ENCODE data around the gene FBXL16.

Gene FBXL16

DNA sequence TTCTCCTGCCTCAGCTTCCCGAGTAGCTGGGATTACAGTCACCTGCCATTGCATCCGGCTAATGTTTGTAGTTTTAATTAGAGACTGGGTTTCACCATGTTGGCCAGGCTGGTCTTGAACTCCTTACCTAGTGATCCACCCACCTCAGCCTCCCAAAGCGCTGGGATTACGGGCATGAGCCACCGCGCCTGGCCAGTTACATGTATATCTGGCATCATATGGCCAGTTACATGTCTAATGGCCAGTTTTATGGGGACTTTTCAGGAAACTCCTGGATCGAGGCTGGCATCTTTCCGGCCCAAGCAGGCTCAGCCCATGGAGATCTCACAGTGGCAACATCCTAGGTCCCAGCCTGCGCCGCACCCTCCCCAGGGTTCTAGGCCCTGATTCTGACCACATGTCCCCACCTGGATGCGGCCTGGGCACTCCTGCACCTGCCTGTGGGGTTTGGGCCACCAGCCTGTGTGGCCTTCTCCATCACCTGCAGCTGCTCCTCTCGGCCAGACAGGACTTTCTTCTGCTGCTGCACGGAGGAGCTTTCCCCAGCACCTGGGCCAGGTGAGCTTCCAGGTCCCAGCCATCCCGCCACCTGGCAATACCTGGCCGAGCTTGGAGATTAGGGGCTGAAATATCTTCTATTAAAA is 36.5 kb upstream of the FBXL16 start:
- no peak overlapping the region for H2BK12ac ChIP-seq (ENCODE audit: low read length)
- H3K4ac ChIP-seq (ENCODE audit: low read length) = no peak overlapping the region
- no CpG with 5 or more reads among the region's 15 CpGs for WGBS, 2 donors (ENCODE audit: extremely low coverage in 2 of 2, insufficient read length in 2 of 2, insufficient replicate concordance in 1 of 2)
- H3K9ac ChIP-seq (ENCODE audit: low read depth, low read length, poor library complexity) = peak overlapping the region; percentile 21
- H3K4me1 ChIP-seq (ENCODE audit: control insufficient read depth in 2 of 2, insufficient read depth in 1 of 2, low read depth in 1 of 2, low read length in 2 of 2) = peaks cover 4 to 5% of the 10 kb centered on the region in 2 donors
- no peak overlapping the region for H3K18ac ChIP-seq (ENCODE audit: low read length)
- H4K8ac ChIP-seq (ENCODE audit: low read depth, low read length) = no peak overlapping the region
- peaks cover 7 to 10% of the 10 kb centered on the region in 2 donors for H3K36me3 ChIP-seq (replicated peaks in 1 of 2; ENCODE audit: control insufficient read depth in 2 of 2, insufficient read depth in 2 of 2, low read length in 2 of 2)
- H3K27me3 ChIP-seq (ENCODE audit: control insufficient read depth in 3 of 3, insufficient read depth in 3 of 3, low read depth in 1 of 3, low read length in 3 of 3) = no peaks in the 10 kb centered on the region
- peaks cover 7% of the 10 kb centered on the region for H3K79me1 ChIP-seq (ENCODE audit: low read depth, low read length)
- DNase-seq (ENCODE audit: low spot score) = no peak
- no peak overlapping the region for H3K4me3 ChIP-seq (ENCODE audit: low read length in 2 of 2)
- H2AK5ac ChIP-seq (ENCODE audit: low read depth, low read length) = peak overlapping the region; percentile 98
- H2BK15ac ChIP-seq (ENCODE audit: low read length) = peak overlapping the region; percentile 75
- no peak overlapping the region for H3K23ac ChIP-seq (ENCODE audit: low read depth, low read length, poor library complexity)
- no peak overlapping the region for H2AFZ ChIP-seq (ENCODE audit: low read length)
- H3K27ac ChIP-seq (replicated peaks; ENCODE audit: low read length) = no peak overlapping the region
- H4K91ac ChIP-seq (ENCODE audit: low read depth, low read length, poor library complexity) = no peak overlapping the region
- H2BK5ac ChIP-seq (ENCODE audit: low read length) = no peak overlapping the region
- peak overlapping the region; percentile 82 for H3K14ac ChIP-seq (ENCODE audit: low read length)
- H3K9me3 ChIP-seq (replicated peaks in 1 of 2; ENCODE audit: control insufficient read depth in 2 of 2, insufficient read depth in 1 of 2, low read depth in 1 of 2, low read length in 2 of 2) = no peaks in the 10 kb centered on the region
- H3K4me2 ChIP-seq (ENCODE audit: insufficient read depth, low read length, poor library complexity, severe bottlenecking) = no peak overlapping the region
- H2BK120ac ChIP-seq (ENCODE audit: low read depth, low read length) = no peak overlapping the region

DNA sequence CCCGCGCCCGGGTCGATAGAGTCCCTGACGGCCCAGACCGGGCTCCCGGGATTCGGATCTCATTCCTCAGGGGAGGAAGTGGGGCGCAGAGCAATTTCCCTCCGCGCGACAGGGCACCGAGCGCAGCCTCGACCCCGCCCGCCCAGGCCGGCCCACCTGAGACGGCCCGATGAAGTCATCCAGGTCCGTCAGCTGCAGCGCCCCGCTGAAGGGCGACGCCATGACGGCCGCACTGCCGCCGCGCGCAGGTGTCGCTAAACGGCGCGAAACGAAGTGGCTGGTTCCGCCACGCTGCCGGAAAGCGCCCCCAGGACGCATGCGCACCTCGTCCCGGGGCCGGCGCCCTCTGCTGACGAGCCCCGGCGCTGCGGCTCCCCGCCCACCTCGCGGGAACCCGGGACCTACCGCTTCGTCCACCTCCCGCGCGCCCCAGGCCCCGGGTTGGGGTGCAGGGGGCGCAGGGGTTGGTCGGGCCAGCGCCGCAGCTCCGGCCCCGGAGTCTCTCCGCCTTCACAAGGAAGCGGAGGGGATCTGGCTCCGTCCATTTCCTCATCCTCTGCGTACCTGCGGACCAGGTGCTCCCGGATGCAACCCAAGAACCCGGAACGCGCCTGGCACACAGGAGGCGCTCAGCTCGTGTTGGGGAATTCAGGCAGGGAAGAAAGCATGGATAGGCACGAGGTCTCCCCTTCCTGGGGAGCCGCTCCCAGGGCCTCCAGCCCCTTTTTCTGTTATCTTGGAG is 35.3 kb upstream of the FBXL16 start, which contains the start of gene CIAO3:
Gene CIAO3, minus strand, starts transcription at position 234 of the 742 bp plus-strand sequence. Its CDS starts 12 bp downstream, at position 222.
- H3K4ac ChIP-seq (ENCODE audit: low read length) = peak within 1 kb of the TSS; percentile 76
- no CpG with 5 or more reads among the region's 79 CpGs for WGBS, 2 donors (ENCODE audit: extremely low coverage in 2 of 2, insufficient read length in 2 of 2, insufficient replicate concordance in 1 of 2)
- peak within 1 kb of the TSS; percentile 66 for H2BK5ac ChIP-seq (ENCODE audit: low read length)
- H3K9me3 ChIP-seq (replicated peaks in 1 of 2; ENCODE audit: control insufficient read depth in 2 of 2, insufficient read depth in 1 of 2, low read depth in 1 of 2, low read length in 2 of 2) = no peaks in the 10 kb centered on the region
- H2AK5ac ChIP-seq (ENCODE audit: low read depth, low read length) = peak within 1 kb of the TSS; percentile 90
- H3K27ac ChIP-seq (replicated peaks; ENCODE audit: low read length) = no peak within 1 kb of the TSS
- peak within 1 kb of the TSS; percentile 56 for H3K14ac ChIP-seq (ENCODE audit: low read length)
- peaks cover 11 to 21% of the 10 kb centered on the region in 2 donors for H3K36me3 ChIP-seq (replicated peaks in 1 of 2; ENCODE audit: control insufficient read depth in 2 of 2, insufficient read depth in 2 of 2, low read length in 2 of 2)
- peaks cover 7% of the 10 kb centered on the region for H3K79me1 ChIP-seq (ENCODE audit: low read depth, low read length)
- H2BK120ac ChIP-seq (ENCODE audit: low read depth, low read length) = no peak within 1 kb of the TSS
- H3K4me2 ChIP-seq (ENCODE audit: insufficient read depth, low read length, poor library complexity, severe bottlenecking) = peak within 1 kb of the TSS; percentile 96
- peak within 1 kb of the TSS; percentile 88 for H3K9ac ChIP-seq (ENCODE audit: low read depth, low read length, poor library complexity)
- no peaks in the 10 kb centered on the region for H3K27me3 ChIP-seq (ENCODE audit: control insufficient read depth in 3 of 3, insufficient read depth in 3 of 3, low read depth in 1 of 3, low read length in 3 of 3)
- peak within 1 kb of the TSS; percentile 90 for H3K18ac ChIP-seq (ENCODE audit: low read length)
- H2BK12ac ChIP-seq (ENCODE audit: low read length) = no peak within 1 kb of the TSS
- peak within 1 kb of the TSS; percentile 84 to 94 for H3K4me3 ChIP-seq (ENCODE audit: low read length in 2 of 2)
- peak within 1 kb of the TSS; percentile 100 for H2AFZ ChIP-seq (ENCODE audit: low read length)
- H3K4me1 ChIP-seq (ENCODE audit: control insufficient read depth in 2 of 2, insufficient read depth in 1 of 2, low read depth in 1 of 2, low read length in 2 of 2) = peaks cover 4 to 5% of the 10 kb centered on the region in 2 donors
- H3K23ac ChIP-seq (ENCODE audit: low read depth, low read length, poor library complexity) = peak within 1 kb of the TSS; percentile 73
- H4K8ac ChIP-seq (ENCODE audit: low read depth, low read length) = no peak within 1 kb of the TSS
- peak within 1 kb of the TSS; percentile 38 for H4K91ac ChIP-seq (ENCODE audit: low read depth, low read length, poor library complexity)
- H2BK15ac ChIP-seq (ENCODE audit: low read length) = no peak within 1 kb of the TSS
- peak; percentile 91 for DNase-seq (ENCODE audit: low spot score)

DNA sequence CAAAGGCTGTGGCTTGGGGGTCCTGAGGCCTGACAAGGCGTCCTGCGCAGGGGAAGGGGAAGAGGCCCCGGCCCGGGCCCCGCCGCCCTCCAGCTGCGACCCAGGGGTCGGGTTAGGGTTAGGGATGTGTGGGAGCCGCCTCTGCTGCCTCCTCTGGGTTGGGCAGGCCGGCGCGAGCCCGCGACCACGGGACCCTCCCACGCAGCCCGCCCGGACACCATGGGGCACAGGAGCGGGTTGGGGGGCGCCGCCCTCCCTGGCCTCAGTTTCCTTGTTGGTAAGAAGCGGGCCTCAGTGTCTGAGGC is 34.8 kb upstream of the FBXL16 start:
- no peak for DNase-seq (ENCODE audit: low spot score)
- Histone ChIP-seq H3K18ac (ENCODE audit: low read length) (peak overlapping the region; percentile 90), H3K27ac (replicated peaks; ENCODE audit: low read length) (no peak overlapping the region), H2AFZ (ENCODE audit: low read length) (peak overlapping the region; percentile 100), H4K8ac (ENCODE audit: low read depth, low read length) (no peak overlapping the region), H3K4me1 (ENCODE audit: control insufficient read depth in 2 of 2, insufficient read depth in 1 of 2, low read depth in 1 of 2, low read length in 2 of 2) (peaks cover 4 to 5% of the 10 kb centered on the region in 2 donors), H3K79me1 (ENCODE audit: low read depth, low read length) (peaks cover 7% of the 10 kb centered on the region), H3K27me3 (ENCODE audit: control insufficient read depth in 3 of 3, insufficient read depth in 3 of 3, low read depth in 1 of 3, low read length in 3 of 3) (no peaks in the 10 kb centered on the region), H3K4ac (ENCODE audit: low read length) (peak overlapping the region; percentile 76), H2BK15ac (ENCODE audit: low read length) (no peak overlapping the region), H4K91ac (ENCODE audit: low read depth, low read length, poor library complexity) (no peak overlapping the region), H3K4me3 (ENCODE audit: low read length in 2 of 2) (peak overlapping the region; percentile 84 to 94), H3K23ac (ENCODE audit: low read depth, low read length, poor library complexity) (peak overlapping the region; percentile 73), H2BK120ac (ENCODE audit: low read depth, low read length) (no peak overlapping the region), H2AK5ac (ENCODE audit: low read depth, low read length) (peak overlapping the region; percentile 90), H2BK12ac (ENCODE audit: low read length) (no peak overlapping the region), H3K9me3 (replicated peaks in 1 of 2; ENCODE audit: control insufficient read depth in 2 of 2, insufficient read depth in 1 of 2, low read depth in 1 of 2, low read length in 2 of 2) (no peaks in the 10 kb centered on the region), H2BK5ac (ENCODE audit: low read length) (peak overlapping the region; percentile 66), H3K14ac (ENCODE audit: low read length) (peak overlapping the region; percentile 56), H3K9ac (ENCODE audit: low read depth, low read length, poor library complexity) (peak overlapping the region; percentile 88), H3K36me3 (replicated peaks in 1 of 2; ENCODE audit: control insufficient read depth in 2 of 2, insufficient read depth in 2 of 2, low read length in 2 of 2) (peaks cover 15 to 26% of the 10 kb centered on the region in 2 donors), H3K4me2 (ENCODE audit: insufficient read depth, low read length, poor library complexity, severe bottlenecking) (peak overlapping the region; percentile 96)
- no CpG with 5 or more reads among the region's 22 CpGs for WGBS, 2 donors (ENCODE audit: extremely low coverage in 2 of 2, insufficient read length in 2 of 2, insufficient replicate concordance in 1 of 2)
